Thymus (tissue), 11 donors: Measurements from ENCODE around the gene RAB43. TPM values are rescaled to one million over a fixed set of nuclear protein-coding genes. Genes with fewer than 3 reads are reported as not detected.

ENCODE experiments used
- DNase-seq, 9 donors: peaks; one replicate each; pipeline ENCODE4 v3.0.0-alpha.2; 2013; ENCODE audit warnings: low spot score in 9 of 9, low read depth in 6 of 9, missing footprints in 1 of 9
- H3K27ac ChIP-seq, 2 donors: one replicate each; pipeline ENCODE4 v1.5.1; 2013; ENCODE audit warnings: control low read depth in 1 of 2, low read depth in 1 of 2, low read length in 1 of 2, mild to moderate bottlenecking in 1 of 2, moderate library complexity in 1 of 2
- H3K27me3 ChIP-seq, 2 donors: one replicate each; pipeline ENCODE4 v1.5.1; 2013; ENCODE audit warnings: low read length in 1 of 2; ENCODE audit not compliant: control insufficient read depth in 2 of 2, insufficient read depth in 1 of 2
- H3K36me3 ChIP-seq, 2 donors: one replicate each; pipeline ENCODE4 v1.5.1; 2013; ENCODE audit warnings: low read length in 1 of 2, mild to moderate bottlenecking in 1 of 2, moderate library complexity in 1 of 2; ENCODE audit not compliant: control insufficient read depth in 2 of 2, insufficient read depth in 2 of 2
- H3K4me1 ChIP-seq, 2 donors: one replicate each; pipeline ENCODE4 v1.5.1; 2013; ENCODE audit warnings: low read length in 2 of 2; ENCODE audit not compliant: control insufficient read depth in 2 of 2, insufficient read depth in 2 of 2
- H3K4me3 ChIP-seq, 2 donors: one replicate each; pipeline ENCODE4 v1.5.1; 2013; ENCODE audit warnings: low read length in 2 of 2, control low read depth in 1 of 2, mild to moderate bottlenecking in 1 of 2
- H3K9me3 ChIP-seq, 2 donors: one replicate each; pipeline ENCODE4 v1.5.1; 2013; ENCODE audit warnings: low read length in 1 of 2, mild to moderate bottlenecking in 1 of 2; ENCODE audit not compliant: control insufficient read depth in 2 of 2, insufficient read depth in 1 of 2
- WGBS: extraction: QIAGEN DNeasy Blood & Tissue Kit; methylation state at CpG from one replicate; pipeline ENCODE4 v1.1.7; 2013; 5-methylcytosine and 5-hydroxymethylcytosine counted together
- polyA plus RNA-seq: library from polyadenylated mRNA; stranded (reverse); fragments of 200-250 nt; gene quantifications from one replicate; pipeline ENCODE4 v1.2.3, GENCODE V29; 2013
- total RNA-seq: library from RNA; stranded (reverse); fragments of 120-200 nt; gene quantifications from one replicate; pipeline ENCODE4 v1.2.4, GENCODE V29; 2013
- donor health status: healthy.

Gene RAB43
- total and polyA plus RNA-seq, 2 donors: 12.8 to 21.2 TPM

DNA sequence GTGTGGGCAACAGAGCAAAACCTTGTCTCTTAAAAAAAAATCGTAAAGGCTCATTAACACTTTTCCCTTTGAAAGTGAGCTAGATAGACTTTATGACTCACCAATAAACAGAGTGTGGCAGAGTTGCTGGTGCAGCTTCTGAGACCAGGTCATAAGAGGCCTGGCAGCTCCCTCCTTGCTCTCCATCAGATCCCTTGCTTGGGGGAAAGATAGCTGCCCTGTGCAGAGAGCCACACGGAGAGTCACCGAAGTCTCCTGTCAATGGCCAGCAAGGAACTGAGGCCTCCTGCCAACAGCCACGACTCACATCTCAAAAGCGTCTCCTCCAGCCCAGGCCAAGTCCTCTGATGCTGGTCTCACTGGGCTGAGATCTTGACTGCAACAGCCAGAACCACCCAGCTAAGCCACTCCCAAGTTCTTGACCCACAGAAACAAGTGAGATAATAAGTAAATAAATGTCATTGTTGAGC is 69.7 kb downstream of the RAB43 start:
- H3K27me3 ChIP-seq: peaks cover 2 to 10% of the 10 kb centered on the region in 2 donors
- WGBS: 95% methylated on average over 5 of the region's 5 CpGs
- peaks cover 0 to 10% of the 10 kb centered on the region in 2 donors for H3K9me3 ChIP-seq
- H3K27ac ChIP-seq: no peak overlapping the region
- DNase-seq: no peak
- no peak overlapping the region for H3K4me3 ChIP-seq
- peaks cover 0 to 4% of the 10 kb centered on the region in 2 donors for H3K4me1 ChIP-seq
- no peaks in the 10 kb centered on the region for H3K36me3 ChIP-seq

DNA sequence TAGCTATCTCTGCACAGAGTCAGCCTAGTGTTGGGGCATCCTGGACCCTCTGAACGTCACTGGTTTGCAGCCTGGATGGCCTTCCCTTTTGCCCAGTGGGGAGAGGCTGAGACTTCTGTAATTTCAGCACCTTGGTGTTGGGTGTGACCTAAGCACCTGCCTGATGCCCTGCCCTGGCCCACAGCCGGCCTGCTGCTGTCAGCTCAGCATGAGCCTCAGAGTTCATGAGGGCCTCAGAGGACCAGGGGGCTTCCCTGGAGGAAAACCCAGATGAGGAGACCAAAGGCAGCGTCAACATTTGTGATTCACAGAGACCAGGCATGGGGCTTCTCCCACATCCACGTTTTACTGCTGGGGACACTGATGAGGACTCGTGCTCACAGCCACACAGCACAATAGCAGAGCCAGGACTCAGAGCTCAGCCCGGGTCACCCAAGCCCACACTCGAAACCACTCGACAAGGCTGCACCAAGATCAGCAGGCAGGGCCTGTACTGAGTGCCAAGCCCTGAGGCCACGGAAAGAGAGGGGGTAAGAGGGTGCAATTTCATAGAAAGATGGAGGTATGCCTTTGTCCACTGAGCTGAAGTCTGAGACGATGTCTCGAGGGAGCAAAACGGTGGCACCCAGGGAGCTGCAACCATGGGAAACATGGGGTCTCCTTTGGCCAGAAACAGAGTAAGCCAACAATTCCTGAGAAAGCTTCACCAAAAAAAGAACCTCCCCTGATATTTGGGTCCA is 70.9 kb downstream of the RAB43 start:
- Histone ChIP-seq H3K4me3 (no peak overlapping the region), H3K27ac (no peak overlapping the region), H3K36me3 (no peaks in the 10 kb centered on the region), H3K4me1 (peaks cover 0 to 13% of the 10 kb centered on the region in 2 donors), H3K9me3 (peaks cover 0 to 11% of the 10 kb centered on the region in 2 donors), H3K27me3 (peaks cover 14 to 22% of the 10 kb centered on the region in 2 donors)
- DNase-seq: no peak
- WGBS: 96% methylated on average over 12 of the region's 12 CpGs

DNA sequence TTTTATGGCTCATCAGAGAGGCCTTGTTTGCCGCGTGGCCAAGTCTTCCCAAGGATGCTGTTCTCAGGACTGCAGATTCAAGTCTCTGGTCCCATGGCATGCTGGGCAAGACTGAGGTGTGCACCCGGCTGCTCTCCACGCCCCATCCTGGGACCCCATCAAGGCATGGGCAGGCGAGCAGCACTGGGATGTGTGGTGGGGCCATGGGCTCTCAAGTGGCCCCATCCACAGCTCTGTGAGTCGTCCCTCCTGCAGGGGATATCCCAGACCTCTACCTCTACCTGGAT is 74.1 kb downstream of the RAB43 start:
- Histone ChIP-seq H3K27me3 (peaks cover 21 to 40% of the 10 kb centered on the region in 2 donors), H3K27ac (no peak overlapping the region), H3K9me3 (peaks cover 0 to 20% of the 10 kb centered on the region in 2 donors), H3K4me1 (peaks cover 0 to 8% of the 10 kb centered on the region in 2 donors), H3K36me3 (no peaks in the 10 kb centered on the region), H3K4me3 (no peak overlapping the region)
- DNase-seq: no peak
- WGBS: over 99% methylated on average over 6 of the region's 6 CpGs

DNA sequence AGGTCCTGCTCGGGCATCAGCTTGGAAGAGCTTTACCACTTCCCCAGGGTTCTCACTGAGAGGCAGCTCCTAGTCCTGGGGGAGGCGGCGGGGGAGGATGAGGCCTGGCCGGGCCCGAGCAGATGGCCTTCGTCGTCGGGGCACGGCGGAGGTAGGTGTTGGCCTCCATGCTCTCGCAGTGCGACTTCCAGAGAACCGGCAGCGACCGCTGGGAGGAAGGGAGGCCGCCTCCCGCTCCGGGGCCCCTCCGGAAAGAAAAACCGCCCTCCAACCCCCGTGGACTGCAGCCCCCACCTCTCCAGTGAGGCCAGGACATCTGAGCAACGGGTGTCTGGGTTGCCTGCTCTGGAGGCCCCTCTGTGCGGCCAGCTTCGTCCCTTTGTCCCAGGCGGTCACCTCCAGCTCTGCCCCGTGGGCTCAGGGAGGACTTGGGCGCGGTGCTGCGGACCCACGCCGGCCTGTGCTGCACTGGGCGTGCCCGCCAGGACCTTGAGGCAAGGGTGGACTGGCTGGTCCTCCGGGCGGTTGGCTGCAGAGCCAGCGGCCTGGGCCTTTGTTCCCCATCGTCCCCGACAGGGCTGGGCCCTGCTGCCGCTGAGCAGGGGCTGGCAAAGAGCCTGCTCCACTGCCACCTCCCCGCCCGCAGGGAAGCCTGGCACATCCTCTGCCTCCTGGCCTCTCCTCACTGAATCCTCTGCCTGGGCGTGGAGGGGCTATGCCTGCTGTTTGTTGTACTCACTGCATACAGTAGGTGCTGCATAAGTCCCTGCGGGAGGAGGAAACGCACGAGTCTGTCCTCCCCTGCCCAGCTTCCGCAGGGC is 74.7 kb downstream of the RAB43 start:
- Histone ChIP-seq H3K4me3 (no peak overlapping the region), H3K36me3 (no peaks in the 10 kb centered on the region), H3K27ac (no peak overlapping the region), H3K27me3 (peaks cover 23 to 40% of the 10 kb centered on the region in 2 donors), H3K9me3 (peaks cover 0 to 20% of the 10 kb centered on the region in 2 donors), H3K4me1 (peaks cover 0 to 8% of the 10 kb centered on the region in 2 donors)
- 96% methylated on average over 46 of the region's 46 CpGs for WGBS
- no peak for DNase-seq

DNA sequence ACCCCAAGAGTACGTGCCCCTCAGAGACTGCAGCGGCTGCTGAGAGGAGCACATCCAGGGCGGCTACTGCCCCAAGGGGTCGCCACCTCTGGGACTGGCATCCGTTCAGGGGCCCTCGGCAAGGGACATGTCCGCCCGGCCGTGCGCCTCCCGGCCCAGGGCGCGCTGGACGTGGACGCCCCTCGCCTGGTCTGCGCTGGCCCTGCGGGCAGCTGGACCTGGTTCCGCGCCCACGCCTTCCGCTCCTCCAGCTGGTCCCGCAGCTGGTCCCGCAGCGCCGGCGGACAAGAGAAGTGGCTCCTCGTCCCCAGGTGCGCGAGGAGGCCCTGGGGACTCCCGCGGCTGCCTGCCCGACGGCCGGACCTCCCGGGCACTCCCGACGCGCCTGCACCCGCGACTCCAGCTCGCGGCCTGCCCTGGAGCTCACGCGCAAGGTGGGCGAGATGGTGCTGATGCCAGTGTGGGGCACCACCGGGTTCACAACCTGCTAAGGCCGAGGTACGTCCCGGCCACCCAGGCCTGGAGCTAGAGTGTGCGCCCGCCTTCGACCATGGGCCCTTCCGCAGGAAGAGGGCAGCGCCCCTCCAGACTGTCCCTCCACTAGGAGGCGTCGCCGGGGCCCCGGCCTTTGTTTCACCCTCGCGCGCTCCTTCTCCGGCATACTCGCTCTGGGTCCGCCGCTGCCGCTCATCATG is 75.4 kb downstream of the RAB43 start:
- peaks cover 0 to 8% of the 10 kb centered on the region in 2 donors for H3K4me1 ChIP-seq
- peak overlapping the region in 1 of 2 donors; percentile 38 for H3K4me3 ChIP-seq
- H3K27me3 ChIP-seq: peaks cover 23 to 40% of the 10 kb centered on the region in 2 donors
- H3K27ac ChIP-seq: no peak overlapping the region
- WGBS: 45% methylated on average over 67 of the region's 67 CpGs
- DNase-seq: no peak
- H3K36me3 ChIP-seq: no peaks in the 10 kb centered on the region
- peaks cover 0 to 20% of the 10 kb centered on the region in 2 donors for H3K9me3 ChIP-seq

DNA sequence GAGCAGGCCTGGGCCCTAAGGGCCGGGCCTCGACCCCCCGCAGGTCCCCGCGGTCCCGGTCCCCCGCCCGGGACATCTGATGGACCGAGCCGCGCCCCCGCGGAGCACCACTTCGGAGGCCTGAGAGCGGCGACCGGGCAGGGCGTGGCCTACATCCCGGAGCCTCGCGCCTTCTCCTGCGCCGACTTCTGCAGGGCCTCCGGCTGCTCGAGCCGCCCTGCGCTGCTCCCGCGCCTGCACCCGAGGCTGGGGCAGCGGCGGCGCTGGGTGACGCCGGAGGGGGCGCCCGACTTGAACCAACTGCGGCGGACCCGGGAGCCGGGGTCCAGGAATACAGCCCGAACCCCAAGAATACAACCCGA is 75.9 kb downstream of the RAB43 start:
- H3K4me3 ChIP-seq: peak overlapping the region in 1 of 2 donors; percentile 38
- H3K36me3 ChIP-seq: no peaks in the 10 kb centered on the region
- no peak overlapping the region for H3K27ac ChIP-seq
- DNase-seq: peak in 1 of 9 donors; percentile 41
- WGBS: 5% methylated on average over 43 of the region's 43 CpGs
- peaks cover 0 to 20% of the 10 kb centered on the region in 2 donors for H3K9me3 ChIP-seq
- peaks cover 0 to 8% of the 10 kb centered on the region in 2 donors for H3K4me1 ChIP-seq
- peaks cover 23 to 40% of the 10 kb centered on the region in 2 donors for H3K27me3 ChIP-seq

DNA sequence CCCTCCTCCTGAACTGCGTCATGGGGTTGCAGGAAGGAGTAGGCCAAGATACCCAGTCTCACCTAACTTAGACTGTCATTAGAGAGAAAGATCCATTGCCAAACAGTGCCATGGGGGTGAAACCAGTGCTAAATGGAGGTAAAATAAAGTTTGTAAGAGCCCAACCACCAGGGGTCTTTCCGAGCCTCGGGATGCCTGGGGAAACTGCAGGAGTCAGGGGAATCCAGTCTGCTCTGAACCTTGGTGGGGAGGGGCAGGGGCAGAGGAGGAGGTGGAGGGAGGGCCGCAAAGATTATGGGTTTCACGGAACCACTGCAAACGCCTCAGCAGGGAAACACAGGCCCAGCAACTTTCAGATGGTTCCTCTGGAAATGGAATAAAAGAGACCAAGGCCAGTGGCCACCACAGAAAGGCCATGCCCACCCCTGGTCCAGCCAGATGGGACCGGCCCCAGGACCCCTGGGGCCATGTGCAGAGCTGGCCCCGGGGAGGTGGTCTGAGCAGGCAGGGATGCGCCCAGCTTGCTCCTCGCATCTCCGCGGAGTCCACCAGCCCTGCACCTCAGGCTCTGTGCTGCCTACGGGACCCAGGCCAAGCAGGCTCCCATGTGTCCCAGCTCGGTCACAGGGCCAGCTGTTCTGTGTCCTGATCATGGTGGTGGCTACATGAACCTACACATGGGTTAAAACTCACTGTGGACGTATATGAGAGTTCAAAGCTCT is 80.9 kb downstream of the RAB43 start:
- H3K27me3 ChIP-seq: peaks cover 10 to 18% of the 10 kb centered on the region in 2 donors
- no peaks in the 10 kb centered on the region for H3K36me3 ChIP-seq
- no peak for DNase-seq
- WGBS: 97% methylated on average over 15 of the region's 15 CpGs
- H3K4me3 ChIP-seq: no peak overlapping the region
- H3K4me1 ChIP-seq: peaks cover 4 to 5% of the 10 kb centered on the region in 2 donors
- no peak overlapping the region for H3K27ac ChIP-seq
- peaks cover 0 to 8% of the 10 kb centered on the region in 2 donors for H3K9me3 ChIP-seq

DNA sequence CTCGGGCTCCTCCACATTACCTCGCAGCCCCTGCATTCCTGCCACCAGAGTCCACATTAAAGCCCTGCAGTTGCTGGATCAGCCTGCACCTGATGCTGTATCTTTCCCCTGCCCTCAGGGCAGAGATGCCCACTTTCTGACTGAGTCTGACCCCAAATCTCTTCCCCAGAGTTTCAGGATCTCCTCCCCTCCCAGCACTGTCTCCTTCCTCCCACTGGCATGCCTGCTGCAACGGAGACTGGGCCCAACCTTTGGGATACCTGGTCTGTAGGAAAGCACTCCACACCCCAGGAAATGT is 81.6 kb downstream of the RAB43 start:
- no peak for DNase-seq
- Histone ChIP-seq H3K27me3 (peaks cover 5 to 10% of the 10 kb centered on the region in 2 donors), H3K27ac (no peak overlapping the region), H3K4me3 (no peak overlapping the region), H3K9me3 (peaks cover 0 to 5% of the 10 kb centered on the region in 2 donors), H3K36me3 (no peaks in the 10 kb centered on the region), H3K4me1 (peaks cover 5 to 8% of the 10 kb centered on the region in 2 donors)
- 59% methylated on average over 3 of the region's 3 CpGs for WGBS
